Kidney (tissue), 14 donors: ENCODE measurements around the gene FAM107B. TPM values are rescaled to one million over a fixed set of nuclear protein-coding genes. Genes with fewer than 3 reads are reported as not detected.

Experiments used
- DNase-seq, 5 donors: peaks; one replicate each; pipeline ENCODE4 v3.0.0-alpha.2; 2013 to 2020
- FAIRE-seq: peaks from 2 replicates; lab custom pipeline; 2012; peaks lifted over from hg19 to GRCh38; lab: Jason Lieb, UNC
- H3K27ac ChIP-seq, 2 donors: one replicate each; pipeline ENCODE4 v1.7.0; 2013; ENCODE audit warnings: low read depth in 2 of 2, low read length in 2 of 2, inconsistent platforms in 1 of 2
- H3K27me3 ChIP-seq: one replicate; pipeline ENCODE4 v1.7.1; 2013; ENCODE audit warnings: low read length, inconsistent platforms; ENCODE audit not compliant: control insufficient read depth, insufficient read depth
- H3K36me3 ChIP-seq, 3 donors: one replicate each; pipeline versions ENCODE4 v1.7.0 to v1.7.1; 2013; ENCODE audit warnings: low read length in 3 of 3, control low read depth in 1 of 3, inconsistent platforms in 1 of 3; ENCODE audit not compliant: insufficient read depth in 3 of 3, control insufficient read depth in 2 of 3
- H3K4me1 ChIP-seq, 3 donors: one replicate each; pipeline versions ENCODE4 v1.7.0 to v1.7.1; 2013; ENCODE audit warnings: low read length in 3 of 3, inconsistent platforms in 1 of 3, low read depth in 1 of 3; ENCODE audit not compliant: control insufficient read depth in 2 of 3, insufficient read depth in 2 of 3
- H3K4me3 ChIP-seq, 3 donors: one replicate each; pipeline versions ENCODE4 v1.7.0 to v1.8.1; 2013; ENCODE audit warnings: low read length in 3 of 3, control low read depth in 1 of 3, inconsistent platforms in 1 of 3
- H3K9ac ChIP-seq, 3 donors: one replicate each; pipeline versions ENCODE4 v1.7.0 to v1.7.1; 2013; ENCODE audit warnings: low read length in 3 of 3, control low read depth in 1 of 3, inconsistent platforms in 1 of 3
- H3K9me3 ChIP-seq, 3 donors: one replicate each; pipeline versions ENCODE4 v1.7.0 to v1.7.1; 2013; ENCODE audit warnings: low read length in 3 of 3, control low read depth in 1 of 3, inconsistent platforms in 1 of 3; ENCODE audit not compliant: control insufficient read depth in 2 of 3, insufficient read depth in 1 of 3
- CTCF ChIP-seq: IDR thresholded peaks from 3 replicates; pipeline ENCODE4 v1.5.1; 2012; ENCODE audit warnings: mild to moderate bottlenecking, moderate library complexity, borderline replicate concordance; ENCODE audit not compliant: insufficient read depth; ENCODE audit errors: extremely low read depth
- intact Hi-C: fragments of 100-400 bp; cut with DNase I; formaldehyde crosslinking; loops from one replicate; pipeline ENCODE4 v1.11.1; 2022
- polyA plus RNA-seq: library from polyadenylated mRNA; stranded (reverse); fragments of 350-450 nt; fragmentation: Illumina TruSeq; extraction: RNeasy Lipid Tissue Mini Kit (QIAGEN cat#74804); gene quantifications from one replicate; pipeline ENCODE4 v1.2.3, GENCODE V29; 2014; ENCODE audit warnings: low read depth, low replicate concordance; ENCODE audit not compliant: insufficient read depth
- total RNA-seq: library from RNA; stranded (reverse); fragmentation: NEBNext Ultra II Directional; extraction: Animal tissue kit (Norgen Biotek cat#: 25700); gene quantifications from one replicate; pipeline ENCODE4 v1.2.1, GENCODE V29; 2021
- donor health status: control.
- donor health status: control.
- donor health status: control.
- donor health status: control.
- donor health status: control.
- donor health status: DM: yes; HTN: yes; CAD: no.
- donor health status: Normal renal cell carcinoma (clear cell type).

FAM107B gene
- total and polyA plus RNA-seq, 2 donors from 2014 or later: 105 to 122 TPM

DNA sequence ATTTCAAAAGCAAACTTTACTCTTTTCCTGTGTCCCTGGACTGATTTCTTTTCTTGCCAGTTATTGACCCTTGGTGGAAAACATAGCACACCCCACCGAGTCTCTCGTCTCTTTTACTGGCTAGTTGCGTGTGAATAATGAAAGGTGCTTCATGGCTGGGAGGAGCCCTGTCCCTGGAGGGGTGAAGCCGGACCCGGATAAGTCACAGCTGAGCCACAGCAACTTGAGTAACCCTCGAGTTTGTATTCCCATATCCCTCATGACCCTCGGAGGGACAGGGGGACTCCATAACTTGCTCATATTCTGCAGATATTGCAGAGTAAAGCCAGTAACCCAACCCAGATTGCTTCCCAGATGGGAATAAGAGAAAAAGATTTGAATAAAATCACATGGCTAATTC is 296.5 kb downstream of the FAM107B start:
- Histone ChIP-seq H3K36me3 (no peaks in the 10 kb centered on the region), H3K9me3 (no peaks in the 10 kb centered on the region), H3K27me3 (no peaks in the 10 kb centered on the region), H3K9ac (no peak overlapping the region), H3K27ac (no peak overlapping the region), H3K4me3 (no peak overlapping the region), H3K4me1 (no peaks in the 10 kb centered on the region)
- TF ChIP-seq CTCF: no peak
- intact Hi-C loops: no loop called here
- DNase-seq (no peak), FAIRE-seq (no peak)

GRCh38 chr10:14477408-14477710 is 297.3 kb downstream of the FAM107B start:
- Histone ChIP-seq H3K36me3 (no peaks in the 10 kb centered on the region), H3K27ac (no peak overlapping the region), H3K4me3 (no peak overlapping the region), H3K9ac (no peak overlapping the region), H3K27me3 (no peaks in the 10 kb centered on the region), H3K4me1 (no peaks in the 10 kb centered on the region), H3K9me3 (no peaks in the 10 kb centered on the region)
- TF ChIP-seq CTCF: no peak
- no peak for DNase-seq
- intact Hi-C loops: no loop called here
- no peak for FAIRE-seq

GRCh38 chr10:14476641-14477407 is 297.9 kb downstream of the FAM107B start:
- intact Hi-C loops: no loop called here
- TF ChIP-seq CTCF: no peak
- no peak for FAIRE-seq
- Histone ChIP-seq H3K4me3 (no peak overlapping the region), H3K36me3 (no peaks in the 10 kb centered on the region), H3K27me3 (no peaks in the 10 kb centered on the region), H3K27ac (no peak overlapping the region), H3K4me1 (no peaks in the 10 kb centered on the region), H3K9me3 (no peaks in the 10 kb centered on the region), H3K9ac (no peak overlapping the region)
- no peak for DNase-seq

- no peak for TF ChIP-seq CTCF
- no peak overlapping the region for H3K9ac ChIP-seq
- DNase-seq (no peak), FAIRE-seq (no peak)
- H3K9me3 ChIP-seq: no peaks in the 10 kb centered on the region
- intact Hi-C loops: no loop called here
- H3K27ac ChIP-seq: no peak overlapping the region
- H3K4me1 ChIP-seq: no peaks in the 10 kb centered on the region
- H3K4me3 ChIP-seq: no peak overlapping the region
- no peaks in the 10 kb centered on the region for H3K36me3 ChIP-seq
- H3K27me3 ChIP-seq: no peaks in the 10 kb centered on the region
These were observed 298.7 kb downstream of the FAM107B start for GRCh38 chr10:14476006-14476405.
